CD4-positive, alpha-beta memory T cell (primary cell): ENCODE results near the gene RALGAPA2. TPM values are rescaled to one million over a fixed set of nuclear protein-coding genes. Genes with fewer than 3 reads are reported as not detected.
"Not testable (repeated sequence)": the region's sequence is repeated elsewhere in the genome, so short reads cannot be mapped to it uniquely, and the experiment has no call there.

Experiments used
- CTCF ChIA-PET: fragments of 350-600 bp; sonication (Branson Sonifier 250); formaldehyde crosslinking; loops from one replicate; lab custom pipeline; 2021; ENCODE audit warnings: inconsistent platforms; ENCODE audit not compliant: partially characterized antibody; lab: Charles Lee
- POLR2A ChIA-PET: fragments of 350-600 bp; sonication (Branson Sonifier 250); formaldehyde crosslinking; loops from one replicate; lab custom pipeline; 2021; ENCODE audit not compliant: partially characterized antibody; lab: Charles Lee
- DNase-seq, 5 donors: peaks; one replicate each; pipeline versions ENCODE4 v3.0.0 to v3.0.0-alpha.2; 2020 to 2022; ENCODE audit warnings: mixed read lengths in 1 of 5
- H3K27ac ChIP-seq: one replicate; pipeline ENCODE4 v1.7.0; 2013; ENCODE audit warnings: low read depth, low read length
- H3K27me3 ChIP-seq: 2 replicates; pipeline ENCODE4 v1.7.0; 2013; ENCODE audit warnings: mild to moderate bottlenecking, low read length, moderate library complexity; ENCODE audit not compliant: insufficient read depth
- H3K36me3 ChIP-seq: 2 replicates; pipeline ENCODE4 v1.7.0; 2013; ENCODE audit warnings: mild to moderate bottlenecking, low read length, moderate library complexity; ENCODE audit not compliant: insufficient read depth
- H3K4me1 ChIP-seq: 2 replicates; pipeline ENCODE4 v1.7.0; 2013; ENCODE audit warnings: mild to moderate bottlenecking, low read length, moderate library complexity; ENCODE audit not compliant: insufficient read depth
- H3K4me3 ChIP-seq, 2 donors: one replicate each; pipeline ENCODE4 v1.7.0; 2013; ENCODE audit warnings: low read length in 2 of 2, mild to moderate bottlenecking in 1 of 2
- H3K9me3 ChIP-seq, 2 donors: one replicate each; pipeline ENCODE4 v1.7.0; 2013; ENCODE audit warnings: low read length in 2 of 2, control low read depth in 1 of 2; ENCODE audit not compliant: control insufficient read depth in 1 of 2
- H3K27ac Mint-ChIP-seq, 7 donors: one replicate each; pipeline ENCODE4 v1.8.0; 2020 to 2021; ENCODE audit warnings: mixed read lengths in 7 of 7, mild to moderate bottlenecking in 6 of 7, inconsistent platforms in 3 of 7, moderate library complexity in 3 of 7
- H3K27me3 Mint-ChIP-seq, 2 donors: one replicate each; pipeline ENCODE4 v1.8.0; 2020 to 2021; ENCODE audit warnings: mixed read lengths in 2 of 2
- H3K36me3 Mint-ChIP-seq, 2 donors: one replicate each; pipeline ENCODE4 v1.8.0; 2020 to 2021; ENCODE audit warnings: mixed read lengths in 2 of 2, inconsistent platforms in 1 of 2, mild to moderate bottlenecking in 1 of 2
- H3K4me1 Mint-ChIP-seq, 4 donors: one replicate each; pipeline ENCODE4 v1.8.0; 2020 to 2021; ENCODE audit warnings: mixed read lengths in 4 of 4, mild to moderate bottlenecking in 1 of 4
- H3K4me3 Mint-ChIP-seq, 8 donors: one replicate each; pipeline ENCODE4 v1.8.0; 2020 to 2021; ENCODE audit warnings: mixed read lengths in 8 of 8, mild to moderate bottlenecking in 7 of 8, moderate library complexity in 6 of 8, inconsistent platforms in 3 of 8
- H3K9me3 Mint-ChIP-seq, 8 donors: one replicate each; pipeline ENCODE4 v1.8.0; 2020 to 2021; ENCODE audit warnings: mixed read lengths in 8 of 8, mild to moderate bottlenecking in 5 of 8, inconsistent platforms in 3 of 8, moderate library complexity in 1 of 8
- intact Hi-C: fragments of 100-400 bp; cut with micrococcal nuclease; formaldehyde crosslinking; loops from one replicate; pipeline ENCODE4 v1.15.1; 2023
- polyA plus RNA-seq, 2 donors: library from polyadenylated mRNA; unstranded; fragments of 300-500 nt; fragmentation: Illumina TruSeq; gene quantifications; one replicate each; pipeline ENCODE4 v1.2.3, GENCODE V29; 2021
- total RNA-seq, 2 experiments: library from RNA; stranded (reverse); gene quantifications; one replicate each; pipeline ENCODE4 v1.2.3, GENCODE V29; 2021

Gene RALGAPA2
- total and polyA plus RNA-seq, 4 experiments from 2014 or later, result 1.6 to 36.3 (median 21.5) TPM

DNA sequence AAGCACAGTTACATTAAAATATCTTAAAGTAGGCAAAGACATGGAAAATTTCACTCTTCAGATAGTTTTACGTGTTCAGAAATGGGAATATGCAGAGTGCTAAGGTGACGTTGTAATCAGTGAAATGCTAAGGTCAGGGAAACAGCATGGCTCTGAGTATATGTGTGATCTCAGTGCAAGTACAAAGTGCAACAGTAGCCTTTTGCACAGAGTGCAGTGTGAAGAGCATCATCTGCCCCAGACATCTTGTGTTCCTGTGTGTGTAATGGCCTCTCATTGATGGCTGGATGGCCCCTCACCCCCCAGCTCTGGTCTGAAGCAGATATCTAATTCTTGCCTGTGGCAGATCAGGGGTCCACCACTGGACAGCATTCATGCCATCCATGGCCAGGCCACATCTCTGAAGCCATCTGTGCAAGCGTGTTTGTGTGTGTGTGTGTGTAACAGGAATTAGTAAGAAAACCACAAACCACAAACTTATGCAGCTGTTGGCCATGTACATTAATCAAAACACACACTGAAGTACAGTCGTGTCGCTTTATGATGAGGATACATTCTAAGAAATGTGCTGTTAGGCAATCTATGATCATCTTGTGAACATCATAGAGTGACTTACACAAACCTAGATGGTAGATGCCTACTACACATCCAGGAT is 165.1 kb downstream of the RALGAPA2 start:
- Mint-ChIP-seq H3K36me3 (peaks cover 39 to 43% of the 10 kb centered on the region in 2 donors), H3K9me3 (no peaks in the 10 kb centered on the region), H3K4me1 (peaks cover 19 to 46% (median 22%) of the 10 kb centered on the region in 4 donors), H3K27ac (peak overlapping the region in 6 of 7 donors; percentile 17 to 83 (median 42)), H3K27me3 (no peaks in the 10 kb centered on the region), H3K4me3 (peak overlapping the region in 2 of 8 donors; percentile 5 to 10)
- Histone ChIP-seq H3K27me3 (no peaks in the 10 kb centered on the region), H3K36me3 (no peaks in the 10 kb centered on the region), H3K4me1 (peaks cover 19% of the 10 kb centered on the region), H3K9me3 (no peaks in the 10 kb centered on the region), H3K4me3 (no peak overlapping the region), H3K27ac (no peak overlapping the region)
- DNase-seq, result no peak
- POLR2A ChIA-PET, result no interaction called here
- CTCF ChIA-PET, result no interaction called here
- intact Hi-C loops, result no loop called here

DNA sequence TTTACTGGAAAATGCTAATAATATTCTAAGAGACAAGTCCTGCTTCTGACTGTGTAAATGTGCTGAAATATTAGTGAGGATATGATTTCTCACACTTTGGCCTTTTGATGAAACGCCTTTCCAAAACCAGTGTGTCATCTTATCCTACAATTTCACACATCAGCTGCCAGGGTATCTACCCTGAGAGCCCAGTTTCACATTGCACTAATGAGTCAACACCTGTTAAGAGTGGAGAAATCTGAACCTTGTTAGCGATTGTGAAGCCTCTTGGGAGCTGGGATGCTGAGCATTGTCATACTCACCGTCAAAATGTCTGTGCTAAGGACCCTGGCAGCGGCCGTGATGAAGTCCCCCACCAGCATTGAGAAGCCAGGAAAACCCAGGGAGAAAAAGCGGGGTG is 166.0 kb downstream of the RALGAPA2 start:
- peaks cover 47 to 51% of the 10 kb centered on the region in 2 donors for H3K36me3 Mint-ChIP-seq
- Histone ChIP-seq H3K27me3 (no peaks in the 10 kb centered on the region), H3K4me1 (peaks cover 19% of the 10 kb centered on the region), H3K36me3 (no peaks in the 10 kb centered on the region), H3K4me3 (no peak overlapping the region), H3K9me3 (no peaks in the 10 kb centered on the region), H3K27ac (no peak overlapping the region)
- ChIA-PET POLR2A (no interaction called here), CTCF (no interaction called here)
- peak overlapping the region in 2 of 7 donors; percentile 50 to 53 for H3K27ac Mint-ChIP-seq
- H3K4me3 Mint-ChIP-seq, result no peak overlapping the region
- H3K4me1 Mint-ChIP-seq, result peaks cover 19 to 43% (median 21%) of the 10 kb centered on the region in 4 donors
- no peaks in the 10 kb centered on the region for H3K9me3 Mint-ChIP-seq
- no peaks in the 10 kb centered on the region for H3K27me3 Mint-ChIP-seq
- intact Hi-C loops, result no loop called here
- no peak for DNase-seq

DNA sequence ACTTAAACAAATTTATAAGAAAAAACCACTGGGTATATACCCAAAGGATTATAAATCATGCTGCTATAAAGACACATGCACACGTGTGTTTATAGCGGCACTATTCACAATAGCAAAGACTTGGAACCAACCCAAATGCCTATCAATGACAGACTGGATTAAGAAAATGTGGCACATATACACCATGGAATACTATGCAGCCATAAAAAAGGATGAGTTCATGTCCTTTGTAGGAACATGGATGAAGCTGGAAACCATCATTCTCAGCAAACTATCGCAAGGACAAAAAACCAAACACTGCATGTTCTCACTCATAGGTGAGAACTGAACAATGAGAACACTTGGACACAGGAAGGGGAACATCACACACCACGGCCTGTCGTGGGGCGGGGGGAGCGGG is 169.1 kb downstream of the RALGAPA2 start:
- peaks cover 12 to 20% (median 14%) of the 10 kb centered on the region in 4 donors for H3K4me1 Mint-ChIP-seq
- H3K4me3 ChIP-seq, DNase-seq, POLR2A ChIA-PET, H3K9me3 Mint-ChIP-seq, intact Hi-C loops, H3K9me3 ChIP-seq, H3K27ac ChIP-seq, H3K36me3 ChIP-seq, H3K27me3 Mint-ChIP-seq, H3K4me3 Mint-ChIP-seq, H3K27ac Mint-ChIP-seq, CTCF ChIA-PET, H3K27me3 ChIP-seq: not testable (repeated sequence)
- H3K4me1 ChIP-seq, result peaks cover 13% of the 10 kb centered on the region
- peaks cover 61 to 64% of the 10 kb centered on the region in 2 donors for H3K36me3 Mint-ChIP-seq

DNA sequence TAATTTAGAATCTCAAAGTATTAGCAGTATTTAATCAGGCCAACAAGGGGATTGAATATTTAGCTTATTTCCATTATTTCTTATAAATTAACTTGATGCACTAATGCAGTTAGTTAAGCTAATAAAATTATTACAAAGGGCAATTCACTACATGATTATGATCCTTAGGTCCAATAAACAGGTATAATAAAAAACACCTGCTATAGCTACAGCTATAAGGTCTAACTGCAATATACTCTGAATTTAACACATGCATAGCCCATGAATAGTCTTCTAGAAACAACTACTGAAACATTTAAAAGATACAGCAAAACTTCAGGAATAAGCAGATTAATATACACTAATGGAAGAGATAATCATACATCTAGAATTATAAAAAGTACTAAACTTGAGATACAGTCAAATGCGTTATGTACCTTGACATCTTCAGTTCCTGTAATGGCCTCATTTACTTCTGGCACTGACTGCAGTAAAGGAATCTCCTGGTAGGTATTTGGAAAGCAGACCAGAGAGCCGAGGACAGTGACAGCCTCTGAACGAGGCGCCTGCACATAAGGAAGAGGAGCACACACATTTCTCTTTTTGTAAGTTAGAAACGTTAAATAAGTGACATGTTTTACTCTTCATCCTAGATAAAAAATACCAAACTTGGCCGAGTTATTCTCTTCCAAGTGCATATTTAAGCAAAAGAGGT is 176.1 kb downstream of the RALGAPA2 start:
- no peak overlapping the region for H3K4me3 ChIP-seq
- H3K27me3 ChIP-seq, result no peaks in the 10 kb centered on the region
- no peak overlapping the region for H3K27ac ChIP-seq
- H3K36me3 ChIP-seq, result peaks cover 1% of the 10 kb centered on the region
- Mint-ChIP-seq H3K36me3 (peaks cover 40 to 47% of the 10 kb centered on the region in 2 donors), H3K4me3 (no peak overlapping the region), H3K4me1 (no peaks in the 10 kb centered on the region), H3K9me3 (no peaks in the 10 kb centered on the region), H3K27me3 (no peaks in the 10 kb centered on the region), H3K27ac (no peak overlapping the region)
- ChIA-PET CTCF (no interaction called here), POLR2A (no interaction called here)
- H3K4me1 ChIP-seq, result no peaks in the 10 kb centered on the region
- DNase-seq, result no peak
- intact Hi-C loops, result no loop called here
- no peaks in the 10 kb centered on the region for H3K9me3 ChIP-seq

DNA sequence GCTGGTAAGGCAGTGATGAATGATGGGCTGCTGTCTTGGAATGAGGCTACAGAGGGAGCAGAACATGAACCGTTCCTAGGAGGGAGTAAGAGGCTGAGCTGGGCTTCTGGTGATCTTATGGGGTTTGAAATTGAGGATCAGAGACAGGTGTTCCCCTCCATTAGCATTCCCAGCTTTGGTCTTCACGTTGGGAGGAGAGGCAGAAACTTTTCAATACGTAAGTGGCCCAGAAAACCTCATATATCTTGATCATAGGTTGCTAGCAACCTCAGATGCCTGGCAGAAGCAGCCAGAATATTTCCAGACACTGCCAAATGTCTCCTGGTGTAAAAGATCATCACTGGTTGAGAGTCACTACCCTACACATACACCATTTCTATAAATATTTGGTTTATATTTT is 177.4 kb downstream of the RALGAPA2 start:
- H3K36me3 Mint-ChIP-seq, result peaks cover 49 to 50% of the 10 kb centered on the region in 2 donors
- no peak overlapping the region for H3K27ac ChIP-seq
- H3K9me3 ChIP-seq, result no peaks in the 10 kb centered on the region
- H3K4me3 ChIP-seq, result no peak overlapping the region
- peaks cover 7% of the 10 kb centered on the region for H3K36me3 ChIP-seq
- H3K27ac Mint-ChIP-seq, result no peak overlapping the region
- H3K4me1 ChIP-seq, result no peaks in the 10 kb centered on the region
- no peaks in the 10 kb centered on the region for H3K9me3 Mint-ChIP-seq
- no peak for DNase-seq
- POLR2A ChIA-PET, result no interaction called here
- no peaks in the 10 kb centered on the region for H3K27me3 ChIP-seq
- intact Hi-C loops, result no loop called here
- H3K4me3 Mint-ChIP-seq, result no peak overlapping the region
- CTCF ChIA-PET, result interaction anchor here (0.6 to 1.5 kb wide), 2 partner anchors 11 to 59 kb away, joined by 3 read pairs; no protein-coding TSS in a partner anchor
- no peaks in the 10 kb centered on the region for H3K27me3 Mint-ChIP-seq
- no peaks in the 10 kb centered on the region for H3K4me1 Mint-ChIP-seq

DNA sequence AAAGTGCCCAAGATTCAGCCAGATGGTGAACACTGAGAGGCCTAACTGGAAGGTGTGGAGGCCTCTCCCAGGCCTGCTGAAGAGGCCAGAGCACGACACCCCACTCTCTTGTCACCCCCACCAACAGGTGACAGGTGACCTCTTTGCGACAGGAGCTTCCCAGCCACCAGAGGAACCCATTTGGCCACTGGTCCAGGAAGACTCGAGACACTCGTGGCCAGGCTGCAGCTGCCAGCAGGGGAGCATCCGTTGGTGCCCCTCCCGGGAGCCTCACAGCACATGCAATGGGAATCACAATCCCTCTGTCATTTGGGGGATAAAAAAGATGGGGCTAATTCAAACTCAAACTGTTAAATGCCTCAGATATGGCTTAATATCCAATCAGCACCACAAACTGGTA is 181.2 kb downstream of the RALGAPA2 start:
- intact Hi-C loops, result no loop called here
- Histone ChIP-seq H3K9me3 (no peaks in the 10 kb centered on the region), H3K36me3 (peaks cover 11% of the 10 kb centered on the region), H3K27ac (no peak overlapping the region), H3K4me3 (no peak overlapping the region), H3K4me1 (no peaks in the 10 kb centered on the region), H3K27me3 (no peaks in the 10 kb centered on the region)
- no peaks in the 10 kb centered on the region for H3K9me3 Mint-ChIP-seq
- no peak overlapping the region for H3K4me3 Mint-ChIP-seq
- no peaks in the 10 kb centered on the region for H3K27me3 Mint-ChIP-seq
- H3K27ac Mint-ChIP-seq, result no peak overlapping the region
- POLR2A ChIA-PET, result no interaction called here
- DNase-seq, result no peak
- peaks cover 58 to 60% of the 10 kb centered on the region in 2 donors for H3K36me3 Mint-ChIP-seq
- H3K4me1 Mint-ChIP-seq, result peaks cover 0 to 2% (median 0%) of the 10 kb centered on the region in 4 donors
- CTCF ChIA-PET, result no interaction called here

DNA sequence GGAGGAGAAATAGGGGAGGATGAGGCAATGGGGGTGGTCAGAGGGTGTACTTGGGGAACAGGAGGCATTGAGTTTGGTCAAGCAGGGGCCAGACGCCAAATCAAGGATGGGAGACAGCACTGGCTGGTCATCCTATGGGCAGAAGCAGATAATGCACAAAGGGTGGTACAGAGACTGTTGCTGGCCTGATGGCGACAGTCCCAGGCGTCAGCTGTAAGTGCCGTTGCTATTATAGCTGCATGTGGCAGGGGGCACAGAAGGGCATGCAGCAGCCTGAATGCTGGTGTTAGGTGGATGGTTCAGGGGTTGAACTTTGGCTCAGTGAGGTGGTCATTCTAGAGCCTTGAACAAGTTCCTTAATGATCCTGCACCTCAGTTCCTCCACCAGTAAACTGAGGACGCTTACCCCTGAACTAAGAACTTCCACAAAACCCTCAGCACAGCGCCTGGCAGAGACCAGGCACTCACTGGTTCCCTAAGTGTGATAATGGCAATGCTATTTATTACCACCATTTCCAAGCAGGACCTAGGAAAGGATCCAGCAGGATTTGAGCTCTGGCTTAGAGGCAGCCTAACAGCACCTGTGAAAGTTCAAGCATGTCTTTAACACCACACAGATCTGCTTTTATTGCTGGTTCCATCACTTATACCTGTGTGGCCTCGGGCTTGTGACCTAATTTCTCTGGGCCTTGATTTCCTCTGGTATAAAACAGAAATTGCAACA is 181.9 kb downstream of the RALGAPA2 start:
- H3K9me3 Mint-ChIP-seq, result no peaks in the 10 kb centered on the region
- no peak overlapping the region for H3K4me3 Mint-ChIP-seq
- CTCF ChIA-PET, result no interaction called here
- H3K4me1 ChIP-seq, result no peaks in the 10 kb centered on the region
- peaks cover 11% of the 10 kb centered on the region for H3K36me3 ChIP-seq
- H3K27ac ChIP-seq, result no peak overlapping the region
- POLR2A ChIA-PET, result no interaction called here
- H3K4me3 ChIP-seq, result no peak overlapping the region
- DNase-seq, result no peak
- H3K36me3 Mint-ChIP-seq, result peaks cover 59 to 61% of the 10 kb centered on the region in 2 donors
- peak overlapping the region in 1 of 7 donors; percentile 42 for H3K27ac Mint-ChIP-seq
- intact Hi-C loops, result no loop called here
- peaks cover 0 to 2% (median 0%) of the 10 kb centered on the region in 4 donors for H3K4me1 Mint-ChIP-seq
- no peaks in the 10 kb centered on the region for H3K27me3 ChIP-seq
- H3K9me3 ChIP-seq, result no peaks in the 10 kb centered on the region
- no peaks in the 10 kb centered on the region for H3K27me3 Mint-ChIP-seq
